Stimulated activated CD4-positive, alpha-beta T cell treated with anti-CD3 and anti-CD28 coated beads, Interleukin-2, amount 100 ng/mL, for 4 hours (primary cell): ENCODE results near the gene FHOD1.
A peak's percentile ranks its signal among the peaks of the same experiment; 100 is the strongest.

Experiments
- DNase-seq: peaks from one replicate; pipeline ENCODE4 v3.0.0-alpha.2; 2020; ENCODE audit warnings: low read depth

Gene FHOD1

GRCh38 chr16:67247192-67248072 lies at the start of gene FHOD1:
TSS of gene FHOD1 (minus strand) at chr16:67247481. CDS start at chr16:67247410, 71 bp downstream.
- peak; percentile 92 for DNase-seq

- DNase-seq = no peak
Observed at GRCh38 chr16:67296420-67296819, 49.1 kb upstream of the FHOD1 start.

GRCh38 chr16:67294938-67295361 lies 47.7 kb upstream of the FHOD1 start:
- DNase-seq = no peak

- DNase-seq = no peak
Observed at GRCh38 chr16:67294171-67294757, 47.0 kb upstream of the FHOD1 start.

- DNase-seq = no peak
Observed at GRCh38 chr16:67291461-67291860, 44.2 kb upstream of the FHOD1 start.

GRCh38 chr16:67287960-67288359 lies 40.7 kb upstream of the FHOD1 start:
- no peak for DNase-seq

GRCh38 chr16:67286441-67287235 lies 39.4 kb upstream of the FHOD1 start:
- DNase-seq = no peak

GRCh38 chr16:67284699-67285646 lies 37.7 kb upstream of the FHOD1 start:
- no peak for DNase-seq

- DNase-seq = no peak
Observed at GRCh38 chr16:67283826-67284555, 36.7 kb upstream of the FHOD1 start.

GRCh38 chr16:67283039-67283825 lies 36.0 kb upstream of the FHOD1 start:
- DNase-seq = no peak

- no peak for DNase-seq
Observed at GRCh38 chr16:67282447-67282805, 35.1 kb upstream of the FHOD1 start.

GRCh38 chr16:67281536-67282446 lies 34.5 kb upstream of the FHOD1 start:
- no peak for DNase-seq

GRCh38 chr16:67280090-67281015 lies 33.1 kb upstream of the FHOD1 start:
- DNase-seq = no peak

- DNase-seq = peak; percentile 75
Observed at GRCh38 chr16:67279296-67280089, 32.2 kb upstream of the FHOD1 start, which contains the start of gene PLEKHG4. TSS of gene PLEKHG4 (plus strand) at chr16:67279532. CDS start at chr16:67280045, 513 bp downstream.

- peak; percentile 19 for DNase-seq
Observed at GRCh38 chr16:67278773-67279295, 31.6 kb upstream of the FHOD1 start.

- DNase-seq = no peak
Observed at GRCh38 chr16:67277999-67278772, 30.9 kb upstream of the FHOD1 start.
